ACC112 (cell line): ENCODE results near the gene SLC2A5.

Source experiments
- H2AFZ ChIP-seq: fragments of 200-600 bp; sonication (generic); one replicate; pipeline ENCODE4 v1.6.0; 2017; ENCODE audit warnings: antibody characterized with exemption, low read length; ENCODE audit not compliant: unreplicated experiment
- H3K27ac ChIP-seq: fragments of 200-600 bp; sonication (generic); 2 replicates; pipeline ENCODE4 v1.5.1; 2014; ENCODE audit warnings: low read depth, mild to moderate bottlenecking, antibody characterized with exemption, low read length, moderate library complexity
- H3K27me3 ChIP-seq: fragments of 200-600 bp; sonication (generic); 2 replicates; pipeline ENCODE4 v1.6.1; 2014; ENCODE audit warnings: mild to moderate bottlenecking, antibody characterized with exemption, low read length, moderate library complexity, mixed read lengths; ENCODE audit not compliant: insufficient read depth
- H3K36me3 ChIP-seq: fragments of 200-600 bp; sonication (generic); 2 replicates; pipeline ENCODE4 v1.6.1; 2016; ENCODE audit warnings: mild to moderate bottlenecking, antibody characterized with exemption, low read length, moderate library complexity, mixed read lengths; ENCODE audit not compliant: insufficient read depth
- H3K4me1 ChIP-seq: fragments of 200-600 bp; sonication (generic); one replicate; pipeline ENCODE4 v1.6.1; 2016; ENCODE audit warnings: low read length, mixed read lengths; ENCODE audit not compliant: insufficient read depth, unreplicated experiment, control insufficient read depth
- H3K4me3 ChIP-seq: fragments of 200-600 bp; sonication (generic); 2 replicates; pipeline ENCODE4 v1.5.1; 2014; ENCODE audit warnings: mild to moderate bottlenecking, low read depth, low read length
- H3K79me2 ChIP-seq: fragments of 200-600 bp; sonication (generic); one replicate; pipeline ENCODE4 v1.6.0; 2016; ENCODE audit warnings: low read length; ENCODE audit not compliant: control insufficient read depth, unreplicated experiment, insufficient read depth

The SLC2A5 gene

DNA sequence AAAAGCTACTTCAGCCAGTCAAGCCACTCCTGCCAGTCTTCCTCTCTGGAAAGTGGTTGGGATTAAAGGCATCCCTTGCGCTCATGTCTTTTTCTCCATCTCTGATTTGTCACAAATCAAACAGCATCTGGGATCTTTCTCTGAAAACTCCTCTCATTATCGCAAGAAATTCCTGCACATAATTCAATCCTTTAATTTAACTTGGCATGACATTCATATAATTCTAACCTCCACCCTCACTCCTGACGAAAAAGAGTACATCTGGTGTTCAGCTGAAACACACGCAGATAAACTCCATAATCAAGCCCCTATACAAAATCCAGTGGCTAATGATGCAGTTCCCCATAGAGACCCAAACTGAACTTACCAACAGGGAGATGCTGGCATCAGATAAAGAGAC, 19.4 kb upstream of the SLC2A5 start:
- H3K27ac ChIP-seq: no peak overlapping the region
- peaks cover 49% of the 10 kb centered on the region for H3K27me3 ChIP-seq
- no peaks in the 10 kb centered on the region for H3K36me3 ChIP-seq
- no peak overlapping the region for H3K4me3 ChIP-seq
- H3K4me1 ChIP-seq: peaks cover 10% of the 10 kb centered on the region
- H3K79me2 ChIP-seq: no peaks in the 10 kb centered on the region
- H2AFZ ChIP-seq: no peak overlapping the region

DNA sequence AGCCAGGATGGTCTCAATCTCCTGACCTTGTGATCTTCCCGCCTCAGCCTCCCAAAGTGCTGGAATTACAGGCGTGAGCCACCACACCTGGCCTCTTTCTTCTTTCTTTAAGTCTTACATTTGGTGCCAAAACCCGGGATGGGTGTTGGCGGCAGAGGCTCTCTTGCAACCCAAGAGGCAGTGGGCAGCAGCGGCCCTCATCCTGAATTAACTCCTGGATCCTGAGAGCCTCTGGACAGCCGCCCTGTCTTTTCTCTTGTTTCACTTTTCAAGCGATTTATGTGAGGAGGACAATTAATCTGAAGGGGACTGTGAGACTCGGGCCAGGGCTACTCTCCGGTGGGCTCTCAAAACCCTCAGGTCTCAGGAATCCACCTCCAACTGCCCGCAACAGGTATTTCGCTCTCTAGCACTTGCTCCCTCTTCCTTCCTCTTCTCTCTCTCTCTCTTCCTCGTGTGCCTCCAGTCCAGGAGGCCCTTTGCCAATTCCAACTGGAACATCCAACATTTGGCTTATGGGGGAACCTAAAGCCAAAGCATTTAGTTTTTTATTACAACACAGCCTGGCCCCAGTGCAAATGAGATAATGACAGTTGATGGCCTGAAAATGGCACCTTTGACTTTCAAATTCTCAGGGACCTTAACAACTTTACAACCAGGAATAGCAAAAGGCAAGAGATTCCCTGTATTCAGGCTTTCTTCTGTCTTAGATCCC, 18.1 kb upstream of the SLC2A5 start:
- Histone ChIP-seq H3K36me3 (no peaks in the 10 kb centered on the region), H3K27me3 (peaks cover 39% of the 10 kb centered on the region), H3K4me1 (peaks cover 10% of the 10 kb centered on the region), H2AFZ (no peak overlapping the region), H3K79me2 (no peaks in the 10 kb centered on the region), H3K4me3 (no peak overlapping the region), H3K27ac (no peak overlapping the region)

DNA sequence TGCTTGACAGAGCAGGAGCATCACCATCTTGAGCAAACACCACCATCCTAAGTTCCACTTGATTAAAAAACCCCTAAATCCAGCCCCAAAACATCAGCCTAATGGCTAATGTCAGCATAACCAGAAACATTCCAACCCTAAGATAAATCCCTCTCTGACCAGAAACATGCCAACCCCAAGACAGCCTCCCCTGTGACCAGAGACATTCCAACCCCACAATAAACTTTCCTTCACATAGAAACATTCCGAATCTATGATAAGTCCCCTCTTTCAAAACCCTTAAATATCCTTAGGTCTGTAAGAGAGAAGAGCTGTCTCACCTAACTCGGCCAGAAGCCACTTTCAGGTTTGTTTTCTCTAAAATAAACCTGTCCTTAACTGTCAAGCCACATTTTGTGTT, 17.4 kb upstream of the SLC2A5 start:
- Histone ChIP-seq H3K36me3 (no peaks in the 10 kb centered on the region), H3K4me3 (no peak overlapping the region), H3K27me3 (peaks cover 31% of the 10 kb centered on the region), H3K79me2 (no peaks in the 10 kb centered on the region), H3K4me1 (peaks cover 10% of the 10 kb centered on the region), H2AFZ (no peak overlapping the region), H3K27ac (no peak overlapping the region)

DNA sequence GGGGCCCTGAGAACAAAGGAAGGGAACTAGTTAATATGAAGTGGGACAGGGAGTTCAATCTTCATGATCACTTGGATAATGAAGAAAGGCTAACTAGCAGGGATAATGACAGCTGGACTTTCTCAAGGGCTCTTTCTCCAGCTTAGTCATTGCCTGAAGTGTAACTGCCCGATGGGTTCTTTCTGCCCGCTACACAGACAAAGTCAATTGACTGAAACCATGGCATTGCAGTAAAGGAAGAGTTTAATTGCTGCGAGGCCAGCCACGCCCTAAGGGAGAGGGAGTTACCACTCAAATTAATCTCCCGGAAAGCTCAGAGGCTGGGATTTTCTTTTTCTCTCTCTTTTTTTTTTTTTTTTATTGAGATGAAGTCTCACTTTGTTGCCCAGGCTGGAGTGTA, 16.6 kb upstream of the SLC2A5 start:
- H3K79me2 ChIP-seq: no peaks in the 10 kb centered on the region
- H2AFZ ChIP-seq: no peak overlapping the region
- no peak overlapping the region for H3K27ac ChIP-seq
- H3K27me3 ChIP-seq: peaks cover 24% of the 10 kb centered on the region
- H3K4me1 ChIP-seq: peaks cover 10% of the 10 kb centered on the region
- no peak overlapping the region for H3K4me3 ChIP-seq
- H3K36me3 ChIP-seq: no peaks in the 10 kb centered on the region

DNA sequence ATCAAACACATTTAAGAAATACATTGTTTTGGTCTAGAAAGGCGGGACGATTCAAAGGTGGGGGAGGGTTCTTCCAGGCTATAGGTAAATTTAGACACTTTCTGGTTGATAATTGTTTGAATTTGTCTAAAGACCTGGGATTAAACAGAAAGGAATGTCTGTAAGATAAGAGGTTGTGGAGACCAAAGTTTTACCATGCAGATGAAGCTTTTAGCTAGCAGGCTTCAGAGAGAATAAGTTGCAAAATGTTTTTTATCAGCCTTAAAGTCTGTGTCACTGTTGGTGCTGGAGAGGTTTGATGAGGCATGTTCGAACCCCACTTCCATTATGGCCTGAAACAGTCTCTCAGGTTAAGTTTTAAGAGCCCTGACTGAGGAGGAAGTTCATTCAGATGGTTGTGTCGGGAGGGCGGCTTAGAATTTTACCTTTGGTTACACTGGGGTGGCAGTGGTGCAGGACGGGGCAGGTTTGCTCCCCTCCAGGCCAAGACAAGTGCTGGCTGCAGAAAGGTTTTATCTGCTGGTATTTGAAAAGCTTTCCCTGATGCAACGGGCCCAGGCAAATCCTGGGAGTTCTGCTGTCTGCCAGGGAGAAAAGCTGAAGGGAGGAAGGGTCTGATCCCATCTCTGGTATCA, 16.0 kb upstream of the SLC2A5 start:
- Histone ChIP-seq H3K36me3 (no peaks in the 10 kb centered on the region), H3K4me1 (peaks cover 10% of the 10 kb centered on the region), H2AFZ (no peak overlapping the region), H3K79me2 (no peaks in the 10 kb centered on the region), H3K4me3 (no peak overlapping the region), H3K27me3 (peaks cover 17% of the 10 kb centered on the region), H3K27ac (no peak overlapping the region)

DNA sequence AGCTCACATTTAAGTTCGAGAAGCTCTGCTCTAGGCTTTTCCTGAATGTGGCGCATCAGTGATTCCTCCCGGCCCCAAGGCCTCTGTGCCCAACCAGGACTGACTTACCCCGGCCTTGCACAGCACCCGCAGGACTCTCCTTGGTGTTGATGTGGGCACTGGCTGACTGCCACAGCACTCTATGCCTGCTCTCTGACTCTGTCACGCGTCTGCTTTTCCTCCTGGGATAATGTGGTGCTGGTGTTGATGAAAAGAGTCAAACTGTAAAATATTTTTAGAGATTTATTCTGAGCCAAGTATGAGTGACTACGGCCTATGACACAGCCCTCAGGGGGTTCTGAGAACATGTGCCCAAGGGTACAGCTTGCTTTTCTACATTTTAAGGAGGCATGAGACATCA, 15.5 kb upstream of the SLC2A5 start:
- Histone ChIP-seq H3K79me2 (no peaks in the 10 kb centered on the region), H3K4me1 (peaks cover 10% of the 10 kb centered on the region), H3K27ac (no peak overlapping the region), H3K4me3 (no peak overlapping the region), H3K36me3 (no peaks in the 10 kb centered on the region), H3K27me3 (peaks cover 12% of the 10 kb centered on the region), H2AFZ (no peak overlapping the region)

DNA sequence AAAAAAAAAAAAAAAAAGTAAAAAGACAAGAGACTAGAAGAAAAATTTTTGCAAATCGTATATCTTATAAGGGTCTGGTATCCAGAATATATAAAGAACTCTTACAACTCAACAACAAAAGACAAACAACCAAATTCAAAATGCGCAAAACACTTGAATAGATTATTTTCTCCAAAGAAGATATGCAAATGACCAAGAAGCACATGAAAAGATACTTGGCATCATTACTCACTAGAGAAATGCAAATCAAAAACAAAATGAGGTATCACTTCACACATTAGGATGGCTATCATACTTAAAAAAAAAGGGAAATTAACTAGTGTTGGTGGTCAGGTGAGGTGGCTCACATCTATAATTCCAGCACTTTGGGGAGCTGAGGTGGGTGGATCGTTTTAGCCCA, 12.0 kb upstream of the SLC2A5 start:
- Histone ChIP-seq H3K27me3 (no peaks in the 10 kb centered on the region; the same call in 1 of the 2 replicates), H2AFZ (no peak overlapping the region), H3K4me3 (no peak overlapping the region), H3K27ac (no peak overlapping the region), H3K79me2 (no peaks in the 10 kb centered on the region), H3K36me3 (no peaks in the 10 kb centered on the region), H3K4me1 (peaks cover 21% of the 10 kb centered on the region)

DNA sequence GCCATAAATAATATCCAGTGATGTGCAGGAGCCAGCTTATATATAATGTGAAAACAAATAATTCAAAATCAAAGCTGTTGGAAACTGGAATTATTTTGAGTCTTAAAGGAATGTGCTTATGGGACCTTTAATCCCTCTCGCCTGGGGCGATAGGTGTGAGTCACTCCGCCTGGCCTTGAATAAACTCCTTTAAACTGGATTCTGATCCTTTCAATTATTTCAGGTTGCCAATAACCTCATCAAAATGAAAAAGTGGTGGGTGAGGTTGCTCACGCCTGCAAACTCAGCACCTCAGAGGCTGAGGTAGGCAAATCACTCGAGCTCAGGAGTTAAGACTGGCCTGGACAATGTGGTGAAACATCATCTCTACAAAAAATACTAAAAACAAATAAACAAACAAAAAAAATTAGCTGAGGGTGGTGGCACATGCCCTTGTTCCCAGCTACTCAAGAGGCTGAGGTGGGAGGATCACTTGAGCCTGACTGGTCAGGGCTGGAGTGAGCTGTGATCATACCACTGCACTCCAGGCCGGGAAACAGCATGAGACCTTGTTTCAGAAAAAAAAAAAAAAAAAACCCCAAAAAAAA, 11.4 kb upstream of the SLC2A5 start:
- H3K27ac ChIP-seq: no peak overlapping the region
- no peak overlapping the region for H3K4me3 ChIP-seq
- peaks cover 21% of the 10 kb centered on the region for H3K4me1 ChIP-seq
- H3K36me3 ChIP-seq: no peaks in the 10 kb centered on the region
- H2AFZ ChIP-seq: no peak overlapping the region
- H3K27me3 ChIP-seq: no peaks in the 10 kb centered on the region; the same call in 1 of the 2 replicates
- H3K79me2 ChIP-seq: no peaks in the 10 kb centered on the region

DNA sequence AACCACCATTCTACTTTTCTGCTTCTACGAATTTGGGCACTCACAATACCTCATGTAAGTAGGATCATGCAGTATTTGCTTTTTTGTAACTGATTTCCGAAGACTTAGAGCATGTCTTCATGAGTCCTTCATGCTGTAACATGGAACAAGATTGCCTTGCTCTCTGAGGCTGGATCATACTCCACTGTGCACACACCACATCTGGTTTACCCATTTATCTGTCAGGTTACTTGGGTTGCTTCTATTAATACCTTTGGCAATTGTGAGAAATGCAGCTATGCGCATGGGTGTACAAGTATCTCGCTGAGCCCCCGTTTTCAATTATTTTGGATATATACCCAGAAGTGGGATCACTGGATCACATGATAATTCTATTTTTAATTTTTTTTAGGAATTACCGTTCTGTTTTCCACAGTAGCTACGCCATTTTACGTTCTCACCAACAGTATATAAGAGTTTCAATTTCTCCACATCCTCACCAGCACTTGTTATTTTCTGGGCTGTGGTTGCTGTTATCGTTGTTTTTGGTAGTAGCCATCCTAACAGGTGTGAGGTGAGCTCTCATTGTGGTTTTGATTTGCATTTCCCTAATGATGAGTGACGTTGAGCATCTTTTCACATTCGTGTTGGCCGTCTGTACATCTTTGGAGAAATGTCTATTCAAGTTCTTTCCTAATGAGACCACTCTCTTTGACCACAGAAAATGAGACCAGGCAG, 10.7 kb upstream of the SLC2A5 start:
- Histone ChIP-seq H3K36me3 (no peaks in the 10 kb centered on the region), H2AFZ (no peak overlapping the region), H3K4me3 (no peak overlapping the region), H3K4me1 (peaks cover 20% of the 10 kb centered on the region), H3K79me2 (no peaks in the 10 kb centered on the region), H3K27ac (no peak overlapping the region), H3K27me3 (no peaks in the 10 kb centered on the region; the same call in 1 of the 2 replicates)

DNA sequence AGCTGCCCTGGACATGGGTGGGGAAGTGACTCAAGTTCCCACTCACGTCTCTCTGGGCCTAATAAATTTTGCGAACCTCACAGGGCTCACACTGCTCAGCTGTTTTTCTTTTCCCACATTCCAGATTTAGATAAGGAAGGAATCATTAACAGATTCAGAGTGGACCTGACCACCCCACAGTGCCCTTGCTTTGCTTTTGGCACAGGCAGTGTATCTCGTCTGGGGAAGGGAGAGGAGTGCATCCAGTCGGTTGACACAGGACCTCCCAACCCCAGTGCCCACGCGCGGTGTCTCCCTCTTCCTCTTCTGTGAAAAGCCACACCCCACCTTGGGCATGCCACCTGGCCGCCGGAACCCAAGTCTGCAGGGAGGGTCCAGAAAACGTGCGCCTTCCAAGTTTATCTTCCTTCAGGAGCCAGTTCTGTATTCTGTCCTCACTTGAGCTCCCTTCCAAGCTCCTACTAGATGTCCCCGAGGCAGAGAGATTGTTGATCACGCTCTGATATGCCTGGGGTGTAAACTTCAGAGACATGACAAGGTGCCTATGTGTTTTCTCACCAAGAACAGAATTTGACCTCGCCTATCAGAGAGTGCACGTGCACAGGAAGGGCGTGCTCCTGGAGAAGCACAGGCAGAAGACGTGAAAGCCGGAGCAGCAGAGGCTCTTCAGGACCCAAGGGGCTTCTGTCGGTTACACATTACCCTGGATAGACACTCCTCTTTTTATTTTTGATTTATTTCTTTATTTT, 9.5 kb upstream of the SLC2A5 start:
- no peak overlapping the region for H3K4me3 ChIP-seq
- H3K79me2 ChIP-seq: no peaks in the 10 kb centered on the region
- no peak overlapping the region for H3K27ac ChIP-seq
- no peaks in the 10 kb centered on the region for H3K36me3 ChIP-seq
- no peaks in the 10 kb centered on the region; the same call in 1 of the 2 replicates for H3K27me3 ChIP-seq
- peaks cover 11% of the 10 kb centered on the region for H3K4me1 ChIP-seq
- H2AFZ ChIP-seq: no peak overlapping the region
